Measurements from ENCODE around the gene PTPRT.
"Not testable (repeated sequence)": the region's sequence is repeated elsewhere in the genome, so short reads cannot be mapped to it uniquely, and the experiment has no call there.

The PTPRT gene

DNA sequence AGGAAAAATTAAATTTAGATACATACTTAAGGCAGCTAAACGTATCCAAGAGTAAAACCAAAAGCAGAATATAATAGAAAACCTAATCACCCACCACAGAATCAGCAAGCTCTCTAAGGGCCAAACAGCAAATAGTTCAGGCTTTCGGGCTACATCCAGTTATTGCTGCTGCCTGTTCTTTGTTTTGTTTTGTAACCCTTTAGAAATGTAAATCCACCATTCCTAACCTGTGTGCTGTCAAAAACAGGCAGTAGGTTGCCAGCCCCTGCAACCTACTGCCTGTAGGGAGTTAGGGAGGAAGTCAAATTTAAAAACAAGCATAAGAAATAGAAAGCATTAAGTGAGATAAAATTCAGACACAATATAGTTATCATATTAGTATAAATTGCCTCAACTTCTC lies 225.9 kb downstream of the PTPRT start:
- DNase-seq, result no peak

DNA sequence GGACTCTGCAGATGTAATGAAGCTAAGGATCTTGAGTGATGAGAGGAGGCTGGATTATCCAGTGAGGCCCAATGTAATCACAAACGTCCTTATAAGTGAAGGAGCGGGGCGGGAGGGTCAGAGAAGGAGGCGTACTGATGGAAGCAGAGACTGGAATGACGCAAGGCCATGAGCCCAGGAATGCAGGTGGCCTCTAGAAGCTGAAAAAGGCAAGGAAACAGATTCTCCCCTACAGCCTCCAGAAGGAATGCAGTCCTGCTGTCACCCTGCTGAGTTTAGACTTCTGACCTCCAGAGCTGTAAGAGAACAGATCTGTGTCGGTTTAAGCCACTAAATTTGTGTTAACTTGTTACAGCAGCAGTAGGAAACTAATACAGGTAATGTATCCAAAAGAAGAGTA lies 227.9 kb downstream of the PTPRT start:
- DNase-seq, result no peak

DNA sequence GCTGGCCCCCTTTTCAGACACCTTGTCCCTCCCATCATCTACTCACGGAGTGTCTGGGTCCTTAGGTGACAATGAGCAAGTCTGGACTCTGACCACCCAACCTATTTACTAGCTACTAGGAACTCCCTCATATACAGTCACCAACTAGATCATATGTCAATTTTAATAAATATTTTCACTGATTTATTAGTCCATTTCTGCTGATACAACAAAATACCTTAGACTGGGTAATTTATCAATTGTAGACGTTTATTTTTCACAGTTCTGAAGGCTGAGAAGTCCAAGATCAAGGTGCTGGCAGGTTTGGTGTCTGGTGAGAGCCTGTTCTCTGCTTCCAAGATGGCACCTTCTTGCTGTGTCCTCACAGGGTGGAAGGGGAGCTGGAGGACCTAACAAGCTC lies 229.7 kb downstream of the PTPRT start:
- no peak for DNase-seq

DNA sequence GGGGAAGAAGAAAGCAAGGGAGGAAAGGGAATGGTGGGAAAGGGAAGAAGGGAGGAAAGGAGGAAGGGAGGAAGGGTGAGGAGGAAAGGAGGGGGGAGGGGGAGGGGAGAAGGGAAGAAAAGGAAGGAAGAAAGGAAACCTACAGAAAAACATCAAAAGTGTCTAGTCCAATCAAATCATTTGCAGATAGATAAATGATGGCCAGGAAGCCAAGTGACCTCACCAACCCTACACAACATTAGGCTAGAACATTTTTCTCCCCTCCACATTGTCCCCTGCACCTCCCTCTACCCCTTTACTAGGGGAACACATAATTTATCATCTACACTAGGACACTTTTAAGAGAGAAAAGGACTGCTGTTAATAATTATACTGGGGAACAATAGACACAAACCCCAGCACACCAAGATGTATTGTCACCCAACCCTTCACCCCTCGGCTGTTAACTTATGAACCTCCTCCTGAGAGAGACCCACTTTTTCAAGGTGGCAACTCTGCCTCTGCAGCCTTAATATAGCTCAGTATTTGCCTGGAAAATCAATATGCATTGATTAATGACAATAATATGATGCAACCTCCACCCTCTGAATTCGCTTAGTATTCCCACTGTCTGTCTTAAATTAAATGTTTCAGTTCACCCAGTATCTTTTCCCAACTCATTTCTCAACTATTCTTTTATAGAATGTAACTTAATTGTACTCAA lies 231.2 kb downstream of the PTPRT start:
- no peak for DNase-seq

DNA sequence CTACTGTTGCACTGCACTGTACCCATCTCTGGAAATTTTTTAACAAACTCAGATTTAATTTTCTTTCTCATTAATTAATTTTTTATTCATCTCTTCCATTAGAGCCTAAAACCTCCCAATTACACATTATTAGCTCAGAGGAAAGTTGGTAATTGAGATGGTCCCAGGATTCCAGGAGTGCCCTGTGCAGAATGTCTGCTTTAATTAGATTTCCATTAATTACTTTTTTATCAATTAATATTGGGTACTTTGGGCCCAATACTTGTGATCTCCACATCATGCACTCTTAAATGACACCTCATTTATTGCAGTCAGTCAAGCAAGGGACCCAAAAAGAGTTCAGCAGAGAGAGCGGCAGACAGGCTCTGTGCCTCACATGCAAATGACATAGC lies 232.0 kb downstream of the PTPRT start:
- no peak for DNase-seq

DNA sequence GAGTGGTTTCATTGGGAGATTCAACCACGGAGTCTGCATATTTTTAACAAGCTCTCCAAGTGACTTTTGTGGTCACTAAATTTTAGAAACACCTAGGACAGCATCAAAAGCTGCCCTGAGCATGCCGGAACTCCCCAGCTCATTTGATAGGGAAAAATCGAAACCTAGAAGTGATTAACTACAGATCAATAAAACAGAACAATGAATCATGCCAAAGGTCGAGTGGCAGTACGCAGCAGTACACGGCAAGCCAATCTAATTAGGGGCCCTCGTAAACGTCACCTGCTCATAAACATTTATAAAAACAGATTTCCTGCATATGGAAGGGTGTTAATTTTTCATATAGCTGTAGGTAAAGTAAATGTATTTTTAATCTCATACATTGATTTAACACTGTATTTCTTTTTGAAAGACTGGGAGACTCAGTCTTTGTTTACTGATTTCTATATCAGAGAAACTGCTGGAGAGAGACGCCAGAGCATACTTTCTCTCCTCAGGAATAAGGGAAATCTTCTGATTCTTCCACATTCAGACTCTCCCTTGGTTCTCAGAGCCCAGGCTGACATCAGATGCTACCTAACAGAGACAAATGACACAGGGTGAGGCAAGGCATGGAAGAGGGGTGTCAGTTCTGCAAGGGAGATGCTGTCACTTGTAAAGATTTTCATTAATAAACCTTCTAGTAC lies 232.5 kb downstream of the PTPRT start:
- DNase-seq, result no peak

DNA sequence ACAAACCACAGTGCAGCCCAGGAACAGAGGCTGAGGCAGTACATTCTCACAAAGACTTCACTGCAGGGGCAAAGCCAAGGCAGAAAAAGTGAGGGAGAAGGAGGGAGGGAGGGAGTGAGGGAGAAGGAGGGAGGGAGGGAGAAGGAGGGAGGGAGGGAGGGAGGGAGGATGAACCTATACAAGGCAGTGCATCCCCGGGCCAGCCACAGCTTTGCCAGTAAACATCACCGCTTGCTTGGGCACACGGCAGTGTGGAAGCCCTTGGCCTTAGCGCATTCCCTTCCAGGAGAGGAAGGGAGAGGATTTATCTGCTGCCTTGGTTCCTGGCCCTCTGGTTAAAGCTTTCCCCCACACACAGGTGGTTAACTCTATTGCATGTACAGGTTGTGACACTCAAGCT lies 234.0 kb downstream of the PTPRT start:
- DNase-seq, result no peak

DNA sequence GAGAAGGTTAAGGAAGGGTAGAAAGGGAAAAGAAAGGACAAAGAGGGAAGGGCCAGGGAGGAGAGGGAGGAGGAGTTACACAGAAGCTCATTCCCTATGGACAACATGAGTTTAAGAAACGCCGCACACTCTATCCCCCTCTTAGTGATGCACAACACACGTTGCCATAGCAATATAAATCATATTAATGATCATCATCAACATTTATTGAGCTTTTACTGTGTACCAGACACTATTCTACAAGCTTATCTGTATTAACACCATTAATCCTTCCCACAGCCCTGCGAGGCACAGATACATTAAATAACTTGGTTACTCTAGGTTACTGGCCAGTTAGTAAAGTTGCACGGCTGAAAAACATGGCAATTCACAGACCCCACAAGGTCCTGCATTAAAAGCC lies 234.8 kb downstream of the PTPRT start:
- DNase-seq, result no peak

DNA sequence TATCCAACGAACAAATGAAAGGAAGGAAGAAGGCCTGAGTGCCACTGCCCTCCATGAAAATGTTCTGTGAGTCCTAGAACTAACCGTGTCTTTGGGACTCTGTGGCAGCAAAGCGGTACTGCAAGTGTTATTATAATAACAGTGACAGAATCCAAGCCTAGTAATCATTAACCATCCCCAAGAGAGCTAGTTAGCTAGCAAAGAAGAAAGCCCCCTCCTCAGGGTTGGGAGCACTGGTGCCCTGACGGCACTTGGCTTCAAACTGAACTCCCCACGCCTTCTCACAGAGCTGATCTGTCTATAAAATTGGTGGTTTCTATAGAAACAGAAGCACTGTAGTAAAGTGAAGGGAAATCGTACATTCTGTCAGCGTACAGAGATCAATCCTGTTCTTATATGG lies 239.8 kb downstream of the PTPRT start:
- DNase-seq, result no peak

DNA sequence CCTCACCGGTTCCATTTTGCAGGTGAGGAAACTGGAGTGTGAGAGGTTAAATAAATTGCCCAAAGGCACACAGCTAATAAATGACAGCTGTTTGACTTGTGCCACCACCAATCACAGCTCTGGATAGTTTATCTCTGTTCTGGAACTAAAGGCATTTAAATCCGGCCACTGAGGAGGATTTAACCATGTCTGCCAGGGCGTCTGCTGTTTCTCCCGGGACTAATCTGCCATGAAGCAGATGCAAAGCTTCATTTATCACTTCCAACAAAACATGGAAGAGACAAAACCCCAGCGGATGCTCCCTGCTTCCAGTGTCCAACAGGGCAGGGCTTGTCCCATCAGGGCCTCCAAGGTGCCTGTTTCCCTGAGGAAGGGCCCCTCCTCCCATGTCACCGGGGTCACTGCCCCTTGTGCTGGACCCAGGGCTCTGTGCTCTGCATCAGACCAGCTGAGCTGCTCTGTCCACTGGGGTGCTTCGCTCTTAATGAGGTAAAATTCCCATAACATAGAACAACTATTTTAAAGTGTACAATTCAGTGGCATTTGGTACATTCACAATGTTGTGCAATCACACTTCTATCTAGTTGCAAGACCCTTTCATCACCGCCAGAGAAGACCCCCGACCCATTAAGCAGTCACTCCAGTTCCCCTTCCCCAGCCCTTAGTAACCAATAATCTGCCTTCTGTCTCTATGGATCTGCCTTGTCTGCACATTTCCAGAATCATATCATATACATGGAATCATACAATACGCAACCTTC lies 244.3 kb downstream of the PTPRT start:
- DNase-seq, result no peak

DNA sequence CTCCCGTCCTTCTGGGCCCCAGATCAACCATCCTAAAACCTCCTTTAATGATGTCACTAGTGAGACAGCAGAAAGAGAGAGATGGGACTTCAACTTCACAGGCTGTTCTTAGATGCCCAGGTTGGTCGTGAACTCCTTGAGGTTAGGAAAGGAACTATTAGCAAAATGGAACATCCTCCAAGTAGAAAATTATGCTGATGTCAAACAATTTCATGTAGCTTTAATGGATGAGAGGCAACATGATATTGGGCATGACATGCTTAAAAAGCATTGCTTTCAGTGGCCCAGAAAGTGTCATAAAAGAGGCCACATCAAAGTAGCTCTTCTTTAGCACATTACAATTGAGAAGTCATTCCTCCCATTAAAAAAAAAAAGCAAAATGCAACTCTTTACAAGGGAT lies 248.1 kb downstream of the PTPRT start:
- no peak for DNase-seq

DNA sequence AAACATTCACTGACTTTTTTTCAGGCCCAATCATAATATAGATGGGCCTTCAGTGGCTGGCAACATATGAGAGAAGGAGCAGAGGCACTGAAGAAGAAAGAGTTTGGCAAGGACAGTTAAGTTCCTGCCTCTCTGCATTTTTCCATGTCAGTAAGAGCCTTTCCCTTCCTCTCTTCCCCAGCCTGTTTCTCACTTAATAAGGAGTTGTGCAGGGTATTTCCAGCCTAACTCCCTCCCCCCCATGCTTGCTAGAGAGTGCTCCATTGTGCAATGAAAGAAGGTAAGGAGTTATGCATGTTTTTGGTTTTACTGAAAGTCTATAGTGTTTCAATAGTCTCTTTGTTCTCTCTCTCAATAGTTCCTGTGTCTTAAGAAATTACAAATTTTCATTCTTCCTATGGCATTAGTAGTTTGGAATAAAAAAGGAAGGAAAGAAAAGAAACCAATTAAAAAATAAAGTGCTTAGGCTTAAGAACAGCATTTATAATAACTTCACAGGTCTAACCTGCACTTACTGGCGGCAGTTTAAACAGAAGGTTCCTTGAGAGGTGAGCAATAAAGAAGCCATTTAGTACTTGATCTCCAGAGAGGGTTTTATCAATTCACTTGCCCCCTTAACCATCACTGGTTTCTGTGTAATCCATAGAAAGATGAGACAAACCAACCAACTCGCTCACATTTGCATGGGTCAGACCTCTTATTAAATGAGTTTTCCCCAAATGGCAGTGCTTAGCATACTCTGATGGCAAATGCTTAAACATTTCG lies 251.1 kb downstream of the PTPRT start:
- DNase-seq, result no peak

DNA sequence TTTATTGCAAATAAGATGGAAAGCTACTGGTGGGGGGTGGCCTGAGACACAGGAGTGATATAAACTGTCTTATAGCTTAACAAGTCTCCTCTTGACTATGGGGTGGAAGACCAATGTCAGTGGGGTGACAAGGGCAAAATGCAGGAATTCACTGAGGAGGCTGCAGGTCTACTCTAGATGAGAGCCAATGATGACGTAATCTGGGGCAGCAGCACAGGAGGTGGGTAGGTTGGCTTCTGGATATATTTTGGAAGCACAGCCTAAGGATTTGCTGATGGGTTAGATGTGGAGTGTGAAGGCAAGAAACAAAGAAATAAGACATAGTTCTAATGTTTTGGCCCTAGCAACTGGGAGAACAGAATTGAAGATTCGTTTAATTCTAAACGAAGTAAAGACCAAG lies 253.2 kb downstream of the PTPRT start:
- no peak for DNase-seq

DNA sequence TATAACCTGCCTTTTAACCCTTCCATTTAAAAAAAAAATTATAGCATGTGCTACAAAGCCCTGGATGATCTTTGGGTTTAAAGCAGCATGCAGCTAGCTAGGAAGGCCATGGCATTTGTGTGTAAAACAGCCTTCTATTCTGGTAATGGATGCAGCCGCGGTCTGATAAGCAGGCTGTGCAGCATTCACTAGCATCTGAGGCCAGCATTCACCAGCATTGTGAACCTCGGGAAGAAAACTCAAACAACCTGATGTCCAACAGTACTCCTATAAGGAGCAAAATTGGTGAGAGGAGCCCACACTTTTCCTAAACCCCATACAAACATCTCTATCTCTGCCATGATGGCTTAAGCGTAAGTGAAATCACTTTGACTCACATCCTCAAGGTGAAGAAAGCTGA lies 265.5 kb downstream of the PTPRT start:
- no peak for DNase-seq

DNA sequence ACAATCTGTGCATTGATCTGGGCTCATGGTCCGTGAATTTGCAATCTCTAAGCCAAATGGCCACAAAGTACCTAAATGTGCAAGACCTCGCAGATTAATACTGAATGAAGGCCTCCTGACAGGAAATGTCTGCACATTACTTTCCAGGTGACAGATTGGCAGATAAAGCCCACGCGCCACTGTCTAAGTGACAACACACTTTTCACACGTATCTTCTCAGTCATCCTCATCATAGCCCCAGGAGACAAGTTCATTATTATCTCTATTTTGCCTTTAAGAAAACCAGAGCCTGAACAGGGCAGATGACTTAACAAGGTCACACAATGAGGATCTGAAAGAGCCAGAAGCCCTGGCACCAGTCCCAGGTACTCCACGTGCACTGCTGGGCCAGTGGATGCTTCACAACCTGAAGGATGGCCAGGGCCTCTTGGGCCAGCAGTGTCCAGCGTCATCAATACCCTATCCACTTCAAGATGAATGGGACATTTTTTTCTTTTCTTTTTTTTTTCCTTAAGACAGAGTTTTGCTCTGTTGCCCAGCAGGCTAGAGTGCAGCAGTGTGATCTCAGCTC lies 266.3 kb downstream of the PTPRT start:
- no peak for DNase-seq

DNA sequence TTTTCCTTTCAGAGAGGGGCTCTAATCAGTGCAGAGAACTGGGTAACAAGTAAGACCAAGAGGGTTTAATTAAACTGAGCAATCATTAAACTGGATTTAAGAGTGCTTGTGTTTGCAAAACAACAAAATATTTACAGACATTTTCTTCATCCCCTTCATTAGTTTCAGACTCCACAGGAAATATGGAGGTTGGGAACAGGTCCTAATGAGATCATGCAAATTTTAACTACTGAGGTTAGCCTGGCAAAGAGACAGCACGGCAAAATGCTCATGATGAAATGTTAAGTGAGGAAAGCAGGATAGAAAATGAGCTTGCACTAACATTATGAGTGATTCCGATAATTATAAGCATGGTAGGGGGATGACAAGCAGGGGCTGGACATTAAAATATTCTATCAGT lies 268.9 kb downstream of the PTPRT start:
- no peak for DNase-seq

DNA sequence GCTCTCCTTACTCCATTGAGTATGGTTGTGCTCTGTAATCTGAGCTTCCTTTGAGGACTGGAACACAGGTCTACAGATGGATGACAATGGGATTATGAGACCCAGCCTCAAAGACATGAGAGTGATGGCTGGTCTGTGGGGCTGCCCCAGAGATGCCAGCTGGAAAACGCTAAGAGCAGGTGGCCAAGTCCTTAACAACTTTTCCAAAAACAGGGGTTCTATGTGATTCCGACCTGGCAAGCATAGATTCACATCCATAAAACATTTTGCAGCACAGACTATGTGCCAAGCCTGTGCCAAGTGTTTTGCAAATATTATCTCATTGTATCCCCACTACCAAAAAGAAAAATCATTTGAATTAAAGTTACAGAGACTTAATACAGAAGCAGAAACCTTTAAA lies 270.4 kb downstream of the PTPRT start:
- no peak for DNase-seq

DNA sequence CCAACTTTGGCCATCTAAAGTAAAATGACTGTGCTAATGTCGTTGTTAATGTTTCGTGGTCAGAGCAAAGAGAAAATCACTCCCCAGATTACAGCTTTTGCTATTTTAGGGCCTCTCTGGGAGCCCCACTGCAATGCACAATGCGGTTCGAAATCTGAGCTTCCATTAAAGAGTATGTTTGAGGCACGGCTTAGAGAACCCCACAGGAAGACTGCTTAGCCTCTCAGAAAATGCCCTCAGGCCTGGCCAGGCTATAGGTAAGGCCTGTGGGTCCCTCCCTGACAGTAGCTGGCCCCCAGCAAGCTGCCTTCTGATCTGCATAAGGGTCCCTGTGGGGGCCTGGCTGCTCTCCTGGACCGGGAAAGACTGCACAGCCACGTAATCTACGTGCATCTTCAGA lies 274.6 kb downstream of the PTPRT start:
- DNase-seq, result no peak

DNA sequence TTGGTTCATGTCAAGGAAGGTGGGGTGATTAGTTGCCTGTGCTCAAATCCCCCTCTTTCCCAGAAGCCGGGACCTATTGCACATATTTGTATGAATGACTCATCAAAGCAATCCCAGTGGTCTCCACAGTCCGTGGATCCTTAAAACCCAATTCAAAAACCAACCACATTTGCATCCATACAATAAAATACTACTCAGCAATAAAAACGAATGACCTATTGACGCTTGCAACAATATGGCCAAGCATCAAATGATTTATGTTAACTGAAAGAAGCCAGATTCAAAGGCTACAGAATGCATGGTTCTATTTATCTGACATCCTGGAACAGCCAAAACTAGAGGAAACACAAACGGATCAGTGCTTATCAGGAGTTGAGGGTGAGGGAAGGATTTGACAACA lies 275.4 kb downstream of the PTPRT start:
- no peak for DNase-seq

DNA sequence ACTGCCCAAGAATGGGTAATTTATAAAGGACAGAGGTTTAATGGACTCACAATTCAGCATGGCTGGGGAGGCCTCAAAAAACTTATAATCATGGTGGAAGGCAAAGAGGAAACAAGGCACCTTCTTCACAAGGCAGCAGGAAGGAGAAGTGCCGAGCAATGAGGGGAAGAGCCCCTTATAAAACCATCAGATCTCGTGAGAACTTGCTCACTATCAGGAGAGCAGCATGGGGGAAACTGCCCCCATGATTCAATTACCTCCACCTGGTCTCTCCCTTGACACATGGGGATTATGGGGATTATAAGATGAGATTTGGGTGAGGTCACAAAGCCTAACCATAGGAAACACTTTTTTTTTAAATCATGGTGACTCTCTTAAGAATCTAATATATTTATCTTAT lies 278.9 kb downstream of the PTPRT start:
- DNase-seq, result not testable (repeated sequence)

DNA sequence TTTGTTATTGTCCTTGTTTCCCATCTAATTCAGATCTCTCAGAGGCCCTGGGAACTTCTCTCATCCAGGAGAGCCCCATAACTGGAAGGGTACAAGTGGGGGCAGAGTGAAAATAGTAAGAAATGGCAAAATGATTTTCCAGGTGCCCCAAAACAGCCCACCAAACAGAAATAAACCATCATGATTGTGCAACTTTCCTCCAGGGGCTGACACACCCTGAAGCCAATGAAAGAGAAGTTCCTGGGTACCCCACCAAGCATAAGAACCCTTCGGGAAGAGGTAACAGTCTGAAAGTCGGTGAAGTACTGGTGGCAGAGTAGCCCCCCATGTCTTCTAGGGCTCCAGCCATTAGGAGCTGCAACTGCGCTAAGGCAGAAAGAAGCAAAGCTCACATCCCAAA lies 282.0 kb downstream of the PTPRT start:
- no peak for DNase-seq

DNA sequence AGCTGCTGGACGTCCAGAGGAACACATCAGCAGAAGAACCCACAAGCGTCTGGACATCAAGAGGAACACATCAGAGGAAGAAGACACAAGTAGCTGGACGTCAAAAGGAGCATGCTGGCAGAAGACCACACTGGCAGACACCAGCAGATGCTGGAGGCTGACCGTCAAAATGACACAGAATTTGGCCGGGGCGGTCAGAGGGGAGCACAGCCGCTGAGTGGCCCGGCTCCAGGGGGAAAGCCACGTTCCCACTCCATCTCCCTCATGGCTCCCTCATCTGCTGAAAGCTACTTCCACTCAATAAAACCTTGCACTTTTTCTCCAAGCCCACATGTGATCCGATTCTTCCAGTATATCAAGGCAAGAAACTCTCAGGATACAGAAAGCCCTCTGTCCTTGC lies 283.6 kb downstream of the PTPRT start:
- no peak for DNase-seq

DNA sequence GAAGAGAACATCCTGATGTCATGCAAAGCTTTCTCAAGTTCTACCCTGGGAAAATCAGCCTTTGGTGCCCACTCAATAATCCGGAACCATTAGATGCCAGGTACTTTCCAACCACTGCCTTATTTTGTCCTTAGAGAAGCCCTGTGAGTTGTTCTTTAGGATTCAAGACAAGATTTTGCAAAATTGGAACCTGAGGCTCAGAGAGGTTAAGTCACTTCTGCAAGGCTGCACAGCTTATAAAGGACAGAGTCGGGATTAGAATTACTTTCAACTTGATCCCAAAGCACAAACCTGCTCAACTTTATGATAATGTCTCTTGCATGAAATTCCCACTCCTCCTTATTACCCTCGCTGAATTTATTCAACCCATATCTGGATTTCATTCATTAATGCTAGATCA lies 287.2 kb downstream of the PTPRT start:
- no peak for DNase-seq

Data from stimulated activated CD4-positive, alpha-beta T cell treated with anti-CD3 and anti-CD28 coated beads, Interleukin-2, amount 100 ng/mL, for 48 hours (primary cell).